ENCODE data around the gene CSMD2.

The CSMD2 gene

DNA sequence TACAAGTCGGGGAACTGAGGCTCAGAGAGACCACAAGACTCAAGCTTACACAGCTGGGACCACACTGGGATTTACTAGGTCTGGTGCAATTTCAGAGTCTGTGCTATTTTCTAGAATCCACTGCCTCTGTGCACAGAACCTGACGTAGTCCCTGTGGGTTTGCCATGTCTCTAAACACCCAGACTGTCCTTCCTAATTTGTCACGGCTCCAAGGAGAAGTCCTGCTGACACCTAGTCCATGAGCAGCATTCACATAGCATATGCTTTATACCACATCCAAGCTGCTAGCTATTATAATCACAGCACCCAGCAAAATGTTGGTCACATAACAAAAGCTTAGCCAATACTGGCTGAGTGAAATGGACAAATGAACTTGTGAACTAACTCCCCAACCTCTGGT is 380.2 kb downstream of the CSMD2 start:
- DNase-seq (ENCODE audit: low read depth) = no peak
- H3K4me3 ChIP-seq (ENCODE audit: low read depth, low read length) = no peak overlapping the region
- TF ChIP-seq, protein P1, sequence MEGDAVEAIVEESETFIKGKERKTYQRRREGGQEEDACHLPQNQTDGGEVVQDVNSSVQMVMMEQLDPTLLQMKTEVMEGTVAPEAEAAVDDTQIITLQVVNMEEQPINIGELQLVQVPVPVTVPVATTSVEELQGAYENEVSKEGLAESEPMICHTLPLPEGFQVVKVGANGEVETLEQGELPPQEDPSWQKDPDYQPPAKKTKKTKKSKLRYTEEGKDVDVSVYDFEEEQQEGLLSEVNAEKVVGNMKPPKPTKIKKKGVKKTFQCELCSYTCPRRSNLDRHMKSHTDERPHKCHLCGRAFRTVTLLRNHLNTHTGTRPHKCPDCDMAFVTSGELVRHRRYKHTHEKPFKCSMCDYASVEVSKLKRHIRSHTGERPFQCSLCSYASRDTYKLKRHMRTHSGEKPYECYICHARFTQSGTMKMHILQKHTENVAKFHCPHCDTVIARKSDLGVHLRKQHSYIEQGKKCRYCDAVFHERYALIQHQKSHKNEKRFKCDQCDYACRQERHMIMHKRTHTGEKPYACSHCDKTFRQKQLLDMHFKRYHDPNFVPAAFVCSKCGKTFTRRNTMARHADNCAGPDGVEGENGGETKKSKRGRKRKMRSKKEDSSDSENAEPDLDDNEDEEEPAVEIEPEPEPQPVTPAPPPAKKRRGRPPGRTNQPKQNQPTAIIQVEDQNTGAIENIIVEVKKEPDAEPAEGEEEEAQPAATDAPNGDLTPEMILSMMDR (IDR thresholded peaks at IDR 0.05; ENCODE audit: low read depth, low read length, missing control alignments) = no peak

DNA sequence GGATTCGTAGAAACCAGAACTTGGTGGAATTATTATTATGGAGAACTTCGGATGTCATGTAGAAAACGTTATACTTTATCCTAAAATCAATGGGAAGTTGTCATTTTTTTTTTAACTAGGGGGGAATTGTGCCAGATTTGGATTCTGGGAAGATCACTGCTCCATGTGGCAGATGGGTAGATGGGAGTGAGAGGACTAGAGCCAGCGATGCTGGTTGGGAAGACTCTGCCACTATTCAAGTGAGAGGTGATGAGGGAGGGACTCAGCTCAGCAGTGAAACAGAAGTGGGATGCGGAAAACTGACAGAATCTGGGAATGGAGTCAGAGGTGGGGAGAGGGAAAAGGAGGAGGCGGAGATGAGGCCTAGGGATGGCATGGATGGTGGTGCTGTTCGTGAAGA is 382.3 kb downstream of the CSMD2 start:
- no peak overlapping the region for H3K4me3 ChIP-seq (ENCODE audit: low read depth, low read length)
- DNase-seq (ENCODE audit: low read depth) = no peak
- TF ChIP-seq, protein P1 (IDR thresholded peaks at IDR 0.05; ENCODE audit: low read depth, low read length, missing control alignments) = no peak

DNA sequence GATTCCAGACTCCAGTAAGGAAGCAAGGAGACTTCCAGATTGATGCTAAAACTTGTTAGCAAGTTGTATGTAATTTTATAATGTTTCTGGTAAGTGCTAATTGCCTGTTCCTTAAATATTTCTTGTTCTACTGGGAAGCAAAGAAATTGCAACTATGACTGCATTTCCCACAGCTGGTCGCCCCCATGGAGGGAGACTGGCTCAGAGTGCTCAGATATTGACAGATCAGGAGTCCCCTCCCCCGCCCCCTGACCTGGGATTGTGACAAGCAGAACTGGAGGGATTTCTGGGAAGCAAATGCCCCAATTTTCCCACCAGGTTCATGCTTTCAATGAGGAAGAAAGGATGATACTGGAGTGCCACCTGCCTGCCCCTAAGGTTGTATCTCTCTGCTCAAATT is 383.4 kb downstream of the CSMD2 start:
- no peak for DNase-seq (ENCODE audit: low read depth)
- no peak overlapping the region for H3K4me3 ChIP-seq (ENCODE audit: low read depth, low read length)
- TF ChIP-seq, protein P1 (IDR thresholded peaks at IDR 0.05; ENCODE audit: low read depth, low read length, missing control alignments) = no peak

DNA sequence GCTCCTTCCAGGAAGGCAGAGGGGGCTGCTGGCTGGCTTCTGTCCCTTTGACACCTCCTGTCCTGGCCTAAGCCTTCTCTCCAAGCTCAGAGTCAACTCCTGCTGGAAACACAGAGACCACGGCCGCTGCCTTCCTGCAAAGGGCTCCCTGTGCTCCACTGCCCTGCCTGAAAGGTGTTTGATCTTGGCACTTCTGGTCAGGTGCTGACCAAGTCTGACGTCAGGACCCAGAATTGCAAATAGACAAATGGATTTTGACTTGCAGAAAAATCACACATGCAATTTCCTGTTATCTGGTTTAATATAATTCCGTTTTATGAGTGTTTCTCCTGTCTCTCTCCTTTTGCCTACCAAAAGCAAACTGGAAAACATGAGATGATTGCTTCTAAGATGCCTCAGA is 387.7 kb downstream of the CSMD2 start:
- no peak for DNase-seq (ENCODE audit: low read depth)
- TF ChIP-seq, protein P1 (IDR thresholded peaks at IDR 0.05; ENCODE audit: low read depth, low read length, missing control alignments) = no peak

DNA sequence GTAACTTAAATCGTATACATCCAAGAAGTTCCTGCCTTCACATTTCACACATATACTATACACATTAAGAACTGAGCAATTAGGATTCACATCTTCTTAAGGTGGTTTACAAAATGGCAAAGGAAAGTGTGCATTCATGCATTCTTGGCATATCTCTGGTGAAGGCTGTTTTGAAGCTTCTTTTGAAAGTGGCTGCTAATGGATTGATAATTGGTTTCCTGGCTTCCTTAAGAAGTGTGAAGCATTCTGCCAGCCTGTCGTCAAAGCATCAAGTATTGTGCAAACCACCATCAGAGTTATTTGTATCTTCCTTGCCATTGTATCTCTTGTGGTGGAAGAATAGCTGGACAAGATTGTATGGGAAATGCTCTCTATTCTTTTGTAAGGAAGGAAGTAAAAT is 396.2 kb downstream of the CSMD2 start:
- DNase-seq (ENCODE audit: low read depth) = no peak
- H3K4me3 ChIP-seq (ENCODE audit: low read depth, low read length) = no peak overlapping the region
- TF ChIP-seq, protein P1 (IDR thresholded peaks at IDR 0.05; ENCODE audit: low read depth, low read length, missing control alignments) = no peak

More for the DNA sequence above, 387.7 kb downstream of the CSMD2 start:
- H3K4me3 ChIP-seq (ENCODE audit: low read depth, low read length) = no peak overlapping the region

DNA sequence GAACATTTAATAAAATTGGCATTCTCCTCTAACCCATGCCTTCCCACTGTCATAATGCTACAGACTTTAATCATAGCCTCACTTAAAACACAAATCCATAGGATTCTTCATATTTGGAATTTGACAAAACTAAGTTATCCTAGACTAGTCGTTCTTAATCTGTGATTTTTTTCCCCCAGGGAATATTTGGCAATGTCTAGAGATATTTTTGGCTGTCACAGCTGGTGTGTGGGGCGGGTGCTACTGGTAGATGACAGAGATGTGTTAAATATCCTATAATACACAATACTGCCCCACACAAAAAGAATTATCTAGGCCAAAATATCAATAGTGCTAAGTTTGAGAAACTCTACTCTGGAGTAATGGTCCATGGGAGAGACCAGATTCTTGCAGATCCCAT is 396.9 kb downstream of the CSMD2 start:
- TF ChIP-seq, protein P1 (IDR thresholded peaks at IDR 0.05; ENCODE audit: low read depth, low read length, missing control alignments) = no peak
- no peak overlapping the region for H3K4me3 ChIP-seq (ENCODE audit: low read depth, low read length)
- no peak for DNase-seq (ENCODE audit: low read depth)

DNA sequence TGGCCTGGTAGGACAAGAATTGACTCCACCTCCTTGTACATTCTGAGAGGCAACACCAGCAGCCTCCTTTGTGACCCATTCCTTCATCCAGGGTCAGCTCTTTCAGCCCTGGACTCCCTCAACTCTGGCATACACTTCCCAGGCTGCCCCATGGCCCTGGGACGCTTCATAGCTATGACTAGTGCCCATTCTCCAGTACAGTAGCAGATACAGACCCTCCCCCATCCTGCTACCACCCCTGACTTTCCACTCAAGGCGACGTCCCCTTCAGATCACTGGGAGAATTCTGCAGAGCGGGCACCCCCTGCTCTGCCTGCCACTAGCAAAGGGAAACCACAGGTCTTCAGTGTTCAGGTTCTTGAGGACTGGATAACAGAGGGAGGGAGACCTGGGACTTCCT is 400.9 kb downstream of the CSMD2 start:
- no peak for DNase-seq (ENCODE audit: low read depth)
- no peak overlapping the region for H3K4me3 ChIP-seq (ENCODE audit: low read depth, low read length)
- TF ChIP-seq, protein P1 (IDR thresholded peaks at IDR 0.05; ENCODE audit: low read depth, low read length, missing control alignments) = no peak
